Measurements from ENCODE around the gene CYP4V2. TPM values are rescaled to one million over a fixed set of nuclear protein-coding genes. Genes with fewer than 3 reads are reported as not detected.

The CYP4V2 gene
- polyA plus RNA-seq, 1 of the 3 experiments (the other 2 are of a cell fraction), result 7.8 TPM

GRCh38 chr4:186205156-186205555 lies 13.8 kb downstream of the CYP4V2 start:
- Histone ChIP-seq H3K4me3 (ENCODE audit: low read depth in 2 of 2, low read length in 1 of 2) (no peak overlapping the region), H3K36me3 (replicated peaks in 1 of 2; ENCODE audit: control insufficient read depth in 1 of 2, insufficient read depth in 2 of 2, low read length in 1 of 2) (peaks cover 16 to 17% of the 10 kb centered on the region in 2 experiments), H3K4me2 (peak overlapping the region; percentile 43; the same call in 1 of the 2 replicates), H2AFZ (ENCODE audit: low read depth) (no peak overlapping the region), H3K4me1 (ENCODE audit: control insufficient read depth in 1 of 2, insufficient read depth in 2 of 2, low read depth in 1 of 2, low read length in 1 of 2) (peaks cover 0 to 4% of the 10 kb centered on the region in 2 experiments; a peak in 1 of 4 replicates), H3F3A (replicated peaks; ENCODE audit: insufficient read depth) (peaks cover 28% of the 10 kb centered on the region), H4K20me1 (ENCODE audit: insufficient read depth) (no peaks in the 10 kb centered on the region), H3K9ac (no peak overlapping the region), H3K27me3 (ENCODE audit: insufficient read depth) (no peaks in the 10 kb centered on the region), H3K9me3 (no peaks in the 10 kb centered on the region), H3K79me2 (ENCODE audit: insufficient read depth) (no peaks in the 10 kb centered on the region), H3K27ac (ENCODE audit: low read depth in 2 of 2, low read length in 1 of 2) (no peak overlapping the region), H3K9me2 (no peaks in the 10 kb centered on the region)
- no peak for DNase-seq
- POLR2A ChIA-PET, result no interaction called here
- 94% methylated on average over 8 of the region's 8 CpGs for WGBS (ENCODE audit: low lambda C conversion rate)
- CTCF ChIA-PET, result interaction anchor here (1.1 kb wide), 1 partner anchor 13 kb away, joined by 3 read pairs; the partner anchor contains the start of gene CYP4V2
- no peak for TF ChIP-seq FOSL2 (IDR thresholded peaks at IDR 0.05; ENCODE audit: borderline replicate concordance, low read depth)
- no peak for TF ChIP-seq EP300 (IDR thresholded peaks at IDR 0.05; ENCODE audit: borderline replicate concordance in 1 of 2, low read depth in 1 of 2, low read length in 1 of 2)

GRCh38 chr4:186216465-186217024 lies 25.2 kb downstream of the CYP4V2 start:
- TF ChIP-seq RFX5 (IDR thresholded peaks at IDR 0.05; ENCODE audit: low read length) (no peak), CHD2 (IDR thresholded peaks at IDR 0.05; ENCODE audit: low read length, partially characterized antibody) (peak; percentile 55), MXI1 (IDR thresholded peaks at IDR 0.05; ENCODE audit: low read depth, low read length) (peak; percentile 79), JUND (IDR thresholded peaks at IDR 0.05) (no peak), NFIC (IDR thresholded peaks at IDR 0.05; ENCODE audit: borderline replicate concordance) (peak; percentile 71), GATA2 (CRISPR knock-in tag; IDR thresholded peaks at IDR 0.05) (peak; percentile 95), RCOR1 (IDR thresholded peaks at IDR 0.05; ENCODE audit: low read length) (peak; percentile 83), EP300 (IDR thresholded peaks at IDR 0.05; ENCODE audit: borderline replicate concordance in 1 of 2, low read depth in 1 of 2, low read length in 1 of 2) (peak in 1 of 2 experiments; percentile 78; a peak in 1 of 4 replicates)
- DNase-seq, result peak; percentile 68
- Histone ChIP-seq H3K9me2 (no peaks in the 10 kb centered on the region), H2AFZ (ENCODE audit: low read depth) (no peak overlapping the region; the same call in 1 of the 2 replicates), H3K79me2 (ENCODE audit: insufficient read depth) (no peaks in the 10 kb centered on the region), H3K27me3 (ENCODE audit: insufficient read depth) (no peaks in the 10 kb centered on the region), H3K36me3 (replicated peaks in 1 of 2; ENCODE audit: control insufficient read depth in 1 of 2, insufficient read depth in 2 of 2, low read length in 1 of 2) (no peaks in the 10 kb centered on the region), H3K4me3 (ENCODE audit: low read depth in 2 of 2, low read length in 1 of 2) (no peak overlapping the region; a peak in 1 of 4 replicates), H3K27ac (ENCODE audit: low read depth in 2 of 2, low read length in 1 of 2) (no peak overlapping the region), H3K4me2 (no peak overlapping the region), H3K4me1 (ENCODE audit: control insufficient read depth in 1 of 2, insufficient read depth in 2 of 2, low read depth in 1 of 2, low read length in 1 of 2) (peaks cover 0 to 10% of the 10 kb centered on the region in 2 experiments; a peak in 2 of 4 replicates), H3F3A (replicated peaks; ENCODE audit: insufficient read depth) (peaks cover 6% of the 10 kb centered on the region), H3K9me3 (no peaks in the 10 kb centered on the region), H4K20me1 (ENCODE audit: insufficient read depth) (no peaks in the 10 kb centered on the region), H3K9ac (no peak overlapping the region)
- WGBS (ENCODE audit: low lambda C conversion rate), result 9% methylated on average over 8 of the region's 8 CpGs
- POLR2A ChIA-PET, result no interaction called here
- CTCF ChIA-PET, result no interaction called here

DNA sequence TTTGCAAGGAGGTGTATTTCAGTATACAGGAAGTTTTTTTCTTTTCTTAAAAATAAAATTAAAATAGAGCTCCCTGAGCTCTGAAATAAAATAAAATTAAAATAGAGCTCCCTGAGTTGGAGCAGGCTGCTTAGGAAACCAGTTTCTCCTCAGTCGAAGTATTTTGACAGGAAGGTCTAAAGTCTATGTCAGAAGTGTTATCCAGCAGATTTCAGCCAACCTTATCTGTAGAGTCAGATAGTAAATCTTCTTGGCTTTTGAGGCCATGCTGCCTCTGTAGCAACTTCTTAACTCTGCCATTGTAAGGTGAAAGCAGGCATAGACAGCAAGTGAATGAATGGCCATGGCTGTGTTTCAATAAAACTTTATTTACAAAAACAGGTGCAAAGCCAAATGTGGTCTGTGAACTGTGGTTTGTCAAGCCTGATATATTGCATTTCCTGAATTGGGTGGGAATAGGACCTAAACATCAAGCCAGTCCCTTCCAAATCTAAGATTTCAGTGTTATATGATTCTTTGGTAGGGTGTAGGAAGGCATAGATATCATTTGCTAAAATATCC lies 26.4 kb downstream of the CYP4V2 start:
- Histone ChIP-seq H3K4me3 (ENCODE audit: low read depth in 2 of 2, low read length in 1 of 2) (no peak overlapping the region), H3K9ac (no peak overlapping the region), H3K9me2 (no peaks in the 10 kb centered on the region), H3K27me3 (ENCODE audit: insufficient read depth) (no peaks in the 10 kb centered on the region), H3K9me3 (no peaks in the 10 kb centered on the region), H3K79me2 (ENCODE audit: insufficient read depth) (no peaks in the 10 kb centered on the region), H4K20me1 (ENCODE audit: insufficient read depth) (no peaks in the 10 kb centered on the region), H2AFZ (ENCODE audit: low read depth) (no peak overlapping the region), H3K4me2 (no peak overlapping the region), H3K36me3 (replicated peaks in 1 of 2; ENCODE audit: control insufficient read depth in 1 of 2, insufficient read depth in 2 of 2, low read length in 1 of 2) (no peaks in the 10 kb centered on the region), H3F3A (replicated peaks; ENCODE audit: insufficient read depth) (no peaks in the 10 kb centered on the region), H3K4me1 (ENCODE audit: control insufficient read depth in 1 of 2, insufficient read depth in 2 of 2, low read depth in 1 of 2, low read length in 1 of 2) (peaks cover 0 to 10% of the 10 kb centered on the region in 2 experiments; a peak in 2 of 4 replicates), H3K27ac (ENCODE audit: low read depth in 2 of 2, low read length in 1 of 2) (no peak overlapping the region)
- TF ChIP-seq FOXJ3 (CRISPR knock-in tag; IDR thresholded peaks at IDR 0.05) (no peak), MEF2A (IDR thresholded peaks at IDR 0.05; ENCODE audit: borderline replicate concordance, low read depth) (no peak), CTCF (IDR thresholded peaks at IDR 0.05) (no peak), RFX5 (IDR thresholded peaks at IDR 0.05; ENCODE audit: low read length) (no peak), RXRA (IDR thresholded peaks at IDR 0.05; ENCODE audit: borderline replicate concordance, low read depth) (no peak), SMC3 (IDR thresholded peaks at IDR 0.05; ENCODE audit: low read depth, low read length) (no peak), SIN3A (IDR thresholded peaks at IDR 0.05; ENCODE audit: borderline replicate concordance, low read depth, low read length) (no peak), EP300 (IDR thresholded peaks at IDR 0.05; ENCODE audit: borderline replicate concordance in 1 of 2, low read depth in 1 of 2, low read length in 1 of 2) (no peak), FOXM1 (IDR thresholded peaks at IDR 0.05; ENCODE audit: low read depth) (no peak)
- POLR2A ChIA-PET, result no interaction called here
- CTCF ChIA-PET, result interaction anchor here (0.6 to 1.5 kb wide), 2 partner anchors 11 to 69 kb away, joined by 3 to 4 read pairs; no protein-coding TSS in a partner anchor
- DNase-seq, result no peak
- WGBS (ENCODE audit: low lambda C conversion rate), result 44% methylated on average over 1 of the region's 1 CpG

Data from SK-N-SH (cell line).